ENCODE measurements around the gene COX4I1.

- TF ChIP-seq CBFB (IDR thresholded peaks at IDR 0.05; ENCODE audit: low read depth) (no peak), CTCF (IDR thresholded peaks at IDR 0.05 in 2 of 3, conservative IDR thresholded peaks at IDR 0.05 in 1 of 3; ENCODE audit: control insufficient read depth in 2 of 3, extremely low read depth in 1 of 3, insufficient read depth in 1 of 3, low read depth in 3 of 3, low read length in 3 of 3) (no peak), POLR2A (IDR thresholded peaks at IDR 0.05; ENCODE audit: low read depth, low read length) (no peak), DPF2 (IDR thresholded peaks at IDR 0.05) (no peak), SRF (IDR thresholded peaks at IDR 0.05; ENCODE audit: low read depth in 2 of 2, low read length in 2 of 2) (no peak), GABPA (IDR thresholded peaks at IDR 0.05; ENCODE audit: low read depth) (no peak), ATF3 (IDR thresholded peaks at IDR 0.05; ENCODE audit: borderline replicate concordance, extremely low read depth, low read depth, low read length) (no peak), EP300 (IDR thresholded peaks at IDR 0.05; ENCODE audit: borderline replicate concordance in 1 of 2, control insufficient read depth in 1 of 2, low read depth in 2 of 2, low read length in 2 of 2) (no peak), FOXM1 (IDR thresholded peaks at IDR 0.05; ENCODE audit: low read depth, low read length) (no peak), ZNF687 (IDR thresholded peaks at IDR 0.05) (no peak), NFIC (IDR thresholded peaks at IDR 0.05; ENCODE audit: low read depth, low read length) (no peak), BCL11A (IDR thresholded peaks at IDR 0.05; ENCODE audit: low read depth, low read length) (no peak), ZNF207 (IDR thresholded peaks at IDR 0.05; ENCODE audit: borderline replicate concordance) (no peak), TAF1 (IDR thresholded peaks at IDR 0.05; ENCODE audit: borderline replicate concordance, low read depth, low read length) (no peak)
Measured at GRCh38 chr16:85839681-85840240, 40.3 kb downstream of the COX4I1 start.

All from GM12878 (cell line).